IPS-11a (cell line): Measurements from ENCODE around the gene HNRNPM.

Experiments used
- H3K4me3 ChIP-seq: one replicate; pipeline ENCODE4 v1.5.1; 2013; ENCODE audit warnings: low read depth, low read length, control low read depth

The HNRNPM gene

GRCh38 chr19:8485561-8486371 lies 41.0 kb downstream of the HNRNPM start:
- H3K4me3 ChIP-seq = no peak overlapping the region

GRCh38 chr19:8486661-8487136 lies 41.9 kb downstream of the HNRNPM start:
- no peak overlapping the region for H3K4me3 ChIP-seq

GRCh38 chr19:8487137-8487851 lies 42.5 kb downstream of the HNRNPM start:
- H3K4me3 ChIP-seq = no peak overlapping the region

GRCh38 chr19:8488365-8488764 lies 43.6 kb downstream of the HNRNPM start:
- no peak overlapping the region for H3K4me3 ChIP-seq

GRCh38 chr19:8489561-8490394 lies 45.0 kb downstream of the HNRNPM start:
- no peak overlapping the region for H3K4me3 ChIP-seq

GRCh38 chr19:8490395-8490760 lies 45.6 kb downstream of the HNRNPM start:
- H3K4me3 ChIP-seq = no peak overlapping the region

GRCh38 chr19:8490873-8491272 lies 46.1 kb downstream of the HNRNPM start:
- H3K4me3 ChIP-seq = no peak overlapping the region

- no peak overlapping the region for H3K4me3 ChIP-seq
Measured at GRCh38 chr19:8491574-8491973, 46.8 kb downstream of the HNRNPM start.

GRCh38 chr19:8494158-8494557 lies 49.4 kb downstream of the HNRNPM start:
- H3K4me3 ChIP-seq = no peak overlapping the region

- H3K4me3 ChIP-seq = no peak overlapping the region
Measured at GRCh38 chr19:8498295-8498694, 53.5 kb downstream of the HNRNPM start.

- no peak overlapping the region for H3K4me3 ChIP-seq
Measured at GRCh38 chr19:8499048-8499833, 54.5 kb downstream of the HNRNPM start.

GRCh38 chr19:8500158-8500557 lies 55.4 kb downstream of the HNRNPM start:
- H3K4me3 ChIP-seq = no peak overlapping the region

GRCh38 chr19:8501516-8501915 lies 56.7 kb downstream of the HNRNPM start:
- no peak overlapping the region for H3K4me3 ChIP-seq

GRCh38 chr19:8501981-8502380 lies 57.2 kb downstream of the HNRNPM start:
- H3K4me3 ChIP-seq = no peak overlapping the region

- no peak overlapping the region for H3K4me3 ChIP-seq
Measured at GRCh38 chr19:8503510-8503909, 58.7 kb downstream of the HNRNPM start.

- no peak overlapping the region for H3K4me3 ChIP-seq
Measured at GRCh38 chr19:8504171-8504570, 59.4 kb downstream of the HNRNPM start.

GRCh38 chr19:8504919-8505318 lies 60.1 kb downstream of the HNRNPM start:
- H3K4me3 ChIP-seq = no peak overlapping the region

- H3K4me3 ChIP-seq = peak overlapping the region; percentile 56
Measured at GRCh38 chr19:8505680-8506401, 61.1 kb downstream of the HNRNPM start.

- no peak overlapping the region for H3K4me3 ChIP-seq
Measured at GRCh38 chr19:8506402-8506957, 61.7 kb downstream of the HNRNPM start.
